Astrocyte (in vitro differentiated cells and primary cell): ENCODE measurements around the gene CACNA1H. TPM values are rescaled to one million over a fixed set of nuclear protein-coding genes. Genes with fewer than 3 reads are reported as not detected.

ENCODE experiments used
- DNase-seq: peaks from one replicate; pipeline ENCODE4 v3.0.0-alpha.2; 2010; ENCODE audit warnings: low read depth
- FAIRE-seq: peaks from 2 replicates; lab custom pipeline; 2011; peaks lifted over from hg19 to GRCh38; lab: Jason Lieb, UNC
- H2AFZ ChIP-seq: 2 replicates; pipeline ENCODE4 v1.6.0; 2012; ENCODE audit warnings: low read depth, low read length, inconsistent platforms
- H3K27ac ChIP-seq: 2 replicates; pipeline ENCODE4 v1.5.1; 2011; ENCODE audit warnings: low read depth, low read length, inconsistent platforms
- H3K27me3 ChIP-seq: 2 replicates; pipeline ENCODE4 v1.6.0; 2011; ENCODE audit warnings: low read length, inconsistent platforms; ENCODE audit not compliant: insufficient read depth
- H3K36me3 ChIP-seq: 2 replicates; pipeline ENCODE4 v1.5.1; 2011; ENCODE audit warnings: low read length, inconsistent platforms; ENCODE audit not compliant: insufficient read depth
- H3K4me1 ChIP-seq: 2 replicates; pipeline ENCODE4 v1.5.1; 2011; ENCODE audit warnings: low read length, inconsistent platforms; ENCODE audit not compliant: insufficient read depth
- H3K4me2 ChIP-seq: 2 replicates; pipeline ENCODE4 v1.6.0; 2012; ENCODE audit warnings: low read length, inconsistent platforms
- H3K4me3 ChIP-seq: 2 replicates; pipeline ENCODE4 v1.5.1; 2011; ENCODE audit warnings: low read depth, mild to moderate bottlenecking, low read length, inconsistent platforms; ENCODE audit not compliant: insufficient read depth
- H3K79me2 ChIP-seq: 2 replicates; pipeline ENCODE4 v1.6.0; 2012; ENCODE audit warnings: mild to moderate bottlenecking, low read length, inconsistent platforms; ENCODE audit not compliant: insufficient read depth
- H3K9ac ChIP-seq: 2 replicates; pipeline ENCODE4 v1.6.0; 2012; ENCODE audit warnings: mild to moderate bottlenecking, low read length, inconsistent platforms
- H3K9me3 ChIP-seq: 2 replicates; pipeline ENCODE4 v1.5.1; 2012; ENCODE audit warnings: low read depth, mild to moderate bottlenecking, low read length, inconsistent platforms; ENCODE audit not compliant: insufficient read depth
- H4K20me1 ChIP-seq: 2 replicates; pipeline ENCODE4 v1.6.0; 2012; ENCODE audit warnings: low read length, inconsistent platforms; ENCODE audit not compliant: insufficient read depth
- H3K27ac Mint-ChIP-seq: one replicate; pipeline ENCODE4 v1.8.0; 2021; ENCODE audit warnings: mild to moderate bottlenecking, mixed read lengths; ENCODE audit not compliant: unreplicated experiment
- H3K27me3 Mint-ChIP-seq: one replicate; pipeline ENCODE4 v1.8.0; 2021; ENCODE audit warnings: low read depth, mixed read lengths; ENCODE audit not compliant: unreplicated experiment
- H3K36me3 Mint-ChIP-seq: one replicate; pipeline ENCODE4 v1.8.0; 2021; ENCODE audit warnings: low read depth, mixed read lengths; ENCODE audit not compliant: unreplicated experiment
- H3K4me1 Mint-ChIP-seq: one replicate; pipeline ENCODE4 v1.8.0; 2021; ENCODE audit warnings: low read depth, mixed read lengths; ENCODE audit not compliant: unreplicated experiment
- H3K4me3 Mint-ChIP-seq: one replicate; pipeline ENCODE4 v1.8.0; 2021; ENCODE audit warnings: mild to moderate bottlenecking, moderate library complexity, mixed read lengths; ENCODE audit not compliant: unreplicated experiment
- H3K9me3 Mint-ChIP-seq: one replicate; pipeline ENCODE4 v1.8.0; 2021; ENCODE audit warnings: mild to moderate bottlenecking, mixed read lengths; ENCODE audit not compliant: unreplicated experiment
- EZH2 ChIP-seq: IDR thresholded peaks from 2 replicates; pipeline ENCODE4 v1.6.1; 2012; ENCODE audit warnings: mild to moderate bottlenecking, low read length, inconsistent platforms; ENCODE audit not compliant: insufficient read depth
- total RNA-seq: library from RNA; stranded (reverse); gene quantifications from 2 replicates; pipeline ENCODE4 v1.2.1, GENCODE V29; 2021
- TF ChIP-seq, protein P1 (sequence below): IDR thresholded peaks from 2 replicates; pipeline ENCODE4 v1.5.1; 2011; ENCODE audit warnings: low read depth, mild to moderate bottlenecking, inconsistent platforms, low read length, moderate library complexity; ENCODE audit not compliant: insufficient read depth

Gene CACNA1H
- total RNA-seq, 1 donor from 2014 or later, result 21.7 TPM

DNA sequence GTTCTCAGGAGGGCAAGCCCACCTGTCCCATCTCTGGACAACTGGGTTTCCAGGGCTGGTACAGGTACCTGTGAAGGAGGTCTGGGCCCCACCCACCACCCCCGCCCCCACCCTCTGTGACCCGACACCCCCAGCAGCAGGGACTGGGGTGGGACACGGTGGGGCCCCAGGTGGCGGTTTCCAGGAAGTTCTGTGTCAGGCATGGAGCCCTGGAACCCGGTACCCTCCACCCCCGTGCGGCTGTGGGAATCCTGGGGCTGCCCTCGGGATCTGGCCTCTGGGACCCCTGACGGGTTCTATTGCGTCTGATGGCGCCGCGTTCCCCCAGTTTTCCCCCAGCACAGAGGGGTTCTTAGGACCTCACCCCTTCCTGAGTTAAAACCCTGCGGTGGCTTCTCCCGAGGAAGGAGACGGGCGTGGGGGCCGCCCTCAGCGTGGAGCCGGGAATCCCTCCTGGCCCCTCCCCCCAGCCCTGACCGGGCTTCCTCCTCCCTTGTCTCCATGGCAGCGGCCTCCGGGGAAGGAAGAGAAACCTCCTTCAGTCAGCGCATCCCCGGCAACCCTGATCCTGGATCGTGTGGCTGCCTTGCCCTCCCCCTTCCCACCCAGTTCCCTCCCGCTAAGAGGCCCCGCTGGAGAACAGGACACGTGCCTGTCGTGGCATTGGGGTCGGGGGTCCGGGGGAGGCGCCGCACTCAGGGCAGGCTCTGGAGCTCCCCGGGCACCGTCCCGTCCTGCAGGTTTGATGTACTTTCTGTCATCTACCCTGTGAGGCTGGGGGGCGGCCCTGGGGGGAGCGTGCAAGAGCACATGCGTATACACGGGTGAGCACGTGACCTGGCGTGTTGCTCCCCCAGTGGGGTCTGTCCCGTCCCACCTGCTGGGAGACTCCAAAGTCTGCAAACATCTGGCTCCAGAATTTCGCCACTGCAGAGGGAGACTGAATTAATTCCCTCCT, 30.3 kb downstream of the CACNA1H start:
- Histone ChIP-seq H3K79me2 (peaks cover 2% of the 10 kb centered on the region), H3K27me3 (no peaks in the 10 kb centered on the region), H3K9me3 (no peaks in the 10 kb centered on the region), H3K4me3 (peak overlapping the region; percentile 37), H2AFZ (no peak overlapping the region), H3K9ac (peak overlapping the region; percentile 73), H3K4me1 (peaks cover 34% of the 10 kb centered on the region), H4K20me1 (peaks cover 14% of the 10 kb centered on the region), H3K4me2 (peak overlapping the region; percentile 83), H3K27ac (peak overlapping the region; percentile 68), H3K36me3 (no peaks in the 10 kb centered on the region)
- no peak overlapping the region for H3K4me3 Mint-ChIP-seq
- H3K27me3 Mint-ChIP-seq, result peaks cover 2% of the 10 kb centered on the region
- DNase-seq (peak; percentile 55), FAIRE-seq (no peak)
- TF ChIP-seq, protein P1, sequence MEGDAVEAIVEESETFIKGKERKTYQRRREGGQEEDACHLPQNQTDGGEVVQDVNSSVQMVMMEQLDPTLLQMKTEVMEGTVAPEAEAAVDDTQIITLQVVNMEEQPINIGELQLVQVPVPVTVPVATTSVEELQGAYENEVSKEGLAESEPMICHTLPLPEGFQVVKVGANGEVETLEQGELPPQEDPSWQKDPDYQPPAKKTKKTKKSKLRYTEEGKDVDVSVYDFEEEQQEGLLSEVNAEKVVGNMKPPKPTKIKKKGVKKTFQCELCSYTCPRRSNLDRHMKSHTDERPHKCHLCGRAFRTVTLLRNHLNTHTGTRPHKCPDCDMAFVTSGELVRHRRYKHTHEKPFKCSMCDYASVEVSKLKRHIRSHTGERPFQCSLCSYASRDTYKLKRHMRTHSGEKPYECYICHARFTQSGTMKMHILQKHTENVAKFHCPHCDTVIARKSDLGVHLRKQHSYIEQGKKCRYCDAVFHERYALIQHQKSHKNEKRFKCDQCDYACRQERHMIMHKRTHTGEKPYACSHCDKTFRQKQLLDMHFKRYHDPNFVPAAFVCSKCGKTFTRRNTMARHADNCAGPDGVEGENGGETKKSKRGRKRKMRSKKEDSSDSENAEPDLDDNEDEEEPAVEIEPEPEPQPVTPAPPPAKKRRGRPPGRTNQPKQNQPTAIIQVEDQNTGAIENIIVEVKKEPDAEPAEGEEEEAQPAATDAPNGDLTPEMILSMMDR, result no peak
- TF ChIP-seq EZH2, result no peak
- H3K36me3 Mint-ChIP-seq, result peaks cover 4% of the 10 kb centered on the region
- peaks cover 8% of the 10 kb centered on the region for H3K4me1 Mint-ChIP-seq
- peaks cover 2% of the 10 kb centered on the region for H3K9me3 Mint-ChIP-seq
- no peak overlapping the region for H3K27ac Mint-ChIP-seq

- peaks cover 4% of the 10 kb centered on the region for H3K36me3 Mint-ChIP-seq
- FAIRE-seq (no peak), DNase-seq (no peak)
- peaks cover 2% of the 10 kb centered on the region for H3K79me2 ChIP-seq
- no peak overlapping the region for H3K4me2 ChIP-seq
- peaks cover 2% of the 10 kb centered on the region for H3K27me3 Mint-ChIP-seq
- no peaks in the 10 kb centered on the region for H3K9me3 ChIP-seq
- no peak overlapping the region for H2AFZ ChIP-seq
- no peaks in the 10 kb centered on the region for H3K27me3 ChIP-seq
- no peak overlapping the region for H3K4me3 ChIP-seq
- peaks cover 32% of the 10 kb centered on the region for H3K4me1 ChIP-seq
- H3K4me3 Mint-ChIP-seq, result no peak overlapping the region
- TF ChIP-seq EZH2, result no peak
- TF ChIP-seq, protein P1, result no peak
- H3K27ac ChIP-seq, result no peak overlapping the region
- H3K4me1 Mint-ChIP-seq, result peaks cover 8% of the 10 kb centered on the region
- peaks cover 2% of the 10 kb centered on the region for H3K9me3 Mint-ChIP-seq
- no peak overlapping the region for H3K27ac Mint-ChIP-seq
- H3K36me3 ChIP-seq, result no peaks in the 10 kb centered on the region
- H3K9ac ChIP-seq, result no peak overlapping the region
- H4K20me1 ChIP-seq, result peaks cover 24% of the 10 kb centered on the region
Observed at GRCh38 chr16:1184156-1184868, 31.4 kb downstream of the CACNA1H start.
